ENCODE data around the gene DEFB123.
"Not testable (repeated sequence)": the region's sequence is repeated elsewhere in the genome, so short reads cannot be mapped to it uniquely, and the experiment has no call there.

DEFB123 gene

GRCh38 chr20:31440012-31440659 lies at the start of gene DEFB123:
TSS of gene DEFB123 (plus strand) at chr20:31440632. CDS start at chr20:31440699, 67 bp downstream.
- DNase-seq (ENCODE audit: low spot score), result no peak

GRCh38 chr20:31392836-31393235 lies 47.6 kb upstream of the DEFB123 start:
- no peak for DNase-seq (ENCODE audit: low spot score)

GRCh38 chr20:31394900-31395299 lies 45.5 kb upstream of the DEFB123 start:
- no peak for DNase-seq (ENCODE audit: low spot score)

- no peak for DNase-seq (ENCODE audit: low spot score)
These were observed 36.5 kb upstream of the DEFB123 start for GRCh38 chr20:31403886-31404285.

GRCh38 chr20:31406115-31406514 lies 34.3 kb upstream of the DEFB123 start, which contains the start of gene DEFB121:
TSS of gene DEFB121 (minus strand) at chr20:31406215. CDS start at chr20:31406152, 63 bp downstream.
- DNase-seq (ENCODE audit: low spot score), result no peak

GRCh38 chr20:31410011-31410410 lies 30.4 kb upstream of the DEFB123 start:
- DNase-seq (ENCODE audit: low spot score), result no peak

GRCh38 chr20:31414381-31414780 lies 26.1 kb upstream of the DEFB123 start:
- no peak for DNase-seq (ENCODE audit: low spot score)

- DNase-seq (ENCODE audit: low spot score), result no peak
These were observed 24.8 kb upstream of the DEFB123 start for GRCh38 chr20:31415653-31416052.

- DNase-seq (ENCODE audit: low spot score), result no peak
These were observed 22.1 kb upstream of the DEFB123 start for GRCh38 chr20:31418307-31418706.

- no peak for DNase-seq (ENCODE audit: low spot score)
These were observed 14.6 kb upstream of the DEFB123 start for GRCh38 chr20:31425797-31426196.

- not testable (repeated sequence) for DNase-seq (ENCODE audit: low spot score)
These were observed 13.4 kb upstream of the DEFB123 start for GRCh38 chr20:31426891-31427551.

GRCh38 chr20:31427576-31427975 lies 12.9 kb upstream of the DEFB123 start:
- DNase-seq (ENCODE audit: low spot score), result not testable (repeated sequence)

GRCh38 chr20:31430568-31431115 lies 9.8 kb upstream of the DEFB123 start:
- no peak for DNase-seq (ENCODE audit: low spot score)

GRCh38 chr20:31446084-31446819 lies 5.8 kb downstream of the DEFB123 start:
- DNase-seq (ENCODE audit: low spot score), result no peak

GRCh38 chr20:31449511-31450414 lies 9.3 kb downstream of the DEFB123 start:
- no peak for DNase-seq (ENCODE audit: low spot score)

GRCh38 chr20:31452575-31452974 lies 12.1 kb downstream of the DEFB123 start:
- DNase-seq (ENCODE audit: low spot score), result no peak

GRCh38 chr20:31454361-31454760 lies 13.9 kb downstream of the DEFB123 start:
- DNase-seq (ENCODE audit: low spot score), result no peak

GRCh38 chr20:31470946-31471345 lies 30.5 kb downstream of the DEFB123 start:
- not testable (repeated sequence) for DNase-seq (ENCODE audit: low spot score)

- DNase-seq (ENCODE audit: low spot score), result no peak
These were observed 32.2 kb downstream of the DEFB123 start for GRCh38 chr20:31472395-31473330.

GRCh38 chr20:31473331-31474096 lies 33.1 kb downstream of the DEFB123 start:
- no peak for DNase-seq (ENCODE audit: low spot score)

Data from globus pallidus (tissue), 1 donor.